SJSA1 (cell line): ENCODE data around the gene ZNF106. TPM values are rescaled to one million over a fixed set of nuclear protein-coding genes. Genes with fewer than 3 reads are reported as not detected.

ENCODE experiments used
- DNase-seq, 2 experiments: peaks; one replicate each; pipeline ENCODE4 v3.0.0-alpha.2; 2015 to 2020; ENCODE audit warnings: low spot score in 2 of 2, low read depth in 1 of 2
- H3K27ac ChIP-seq: fragments of 250-450 bp; sonication (Bioruptor Pico); 2 replicates; pipeline ENCODE4 v1.5.1; 2020; ENCODE audit warnings: mild to moderate bottlenecking, moderate library complexity
- H3K27me3 ChIP-seq: fragments of 250-450 bp; sonication (Bioruptor Pico); replicated peaks from 2 replicates; pipeline ENCODE4 v1.5.1; 2020; ENCODE audit warnings: mild to moderate bottlenecking, moderate library complexity
- H3K36me3 ChIP-seq: fragments of 250-450 bp; sonication (Bioruptor Pico); 2 replicates; pipeline ENCODE4 v1.5.1; 2020; ENCODE audit warnings: mild to moderate bottlenecking
- H3K4me1 ChIP-seq: fragments of 250-450 bp; sonication (Bioruptor Pico); replicated peaks from 2 replicates; pipeline ENCODE4 v1.6.1; 2021; ENCODE audit warnings: mild to moderate bottlenecking
- H3K4me3 ChIP-seq: fragments of 250-450 bp; sonication (Bioruptor Pico); 2 replicates; pipeline ENCODE4 v1.5.1; 2020; ENCODE audit warnings: mild to moderate bottlenecking
- H3K9me3 ChIP-seq: fragments of 250-450 bp; sonication (Bioruptor Pico); replicated peaks from 2 replicates; pipeline ENCODE4 v1.5.1; 2020; ENCODE audit warnings: mild to moderate bottlenecking
- total RNA-seq: library from RNA; depleted of rRNA; stranded (reverse); fragments of >200 nt; shearing (Covaris generic); gene quantifications from 2 replicates; pipeline ENCODE4 v1.2.3, GENCODE V29; 2014

The ZNF106 gene
- total RNA-seq, 1 experiment from 2014 or later: 61.6 TPM

GRCh38 chr15:42385980-42386700 lies 104.8 kb downstream of the ZNF106 start:
- Histone ChIP-seq H3K9me3 (no peaks in the 10 kb centered on the region), H3K4me3 (no peak overlapping the region), H3K4me1 (0 out of 2 replicates have a peak, but pooled peaks cover 3% of the 10 kb centered on the region), H3K36me3 (no peaks in the 10 kb centered on the region), H3K27ac (no peak overlapping the region), H3K27me3 (no peaks in the 10 kb centered on the region)
- DNase-seq: no peak

- no peaks in the 10 kb centered on the region for H3K9me3 ChIP-seq
- H3K27ac ChIP-seq: no peak overlapping the region
- no peaks in the 10 kb centered on the region for H3K27me3 ChIP-seq
- H3K36me3 ChIP-seq: no peaks in the 10 kb centered on the region
- H3K4me1 ChIP-seq: 0 out of 2 replicates have a peak, but pooled peaks cover 3% of the 10 kb centered on the region
- H3K4me3 ChIP-seq: no peak overlapping the region
- peak in 1 of 2 experiments; percentile 17 for DNase-seq
Observed at GRCh38 chr15:42385206-42385979, 105.5 kb downstream of the ZNF106 start.

GRCh38 chr15:42384597-42384996 lies 106.3 kb downstream of the ZNF106 start:
- H3K9me3 ChIP-seq: no peaks in the 10 kb centered on the region
- no peak for DNase-seq
- H3K36me3 ChIP-seq: no peaks in the 10 kb centered on the region
- 0 out of 2 replicates have a peak, but pooled peaks cover 3% of the 10 kb centered on the region for H3K4me1 ChIP-seq
- no peaks in the 10 kb centered on the region for H3K27me3 ChIP-seq
- H3K4me3 ChIP-seq: no peak overlapping the region
- no peak overlapping the region for H3K27ac ChIP-seq

DNA sequence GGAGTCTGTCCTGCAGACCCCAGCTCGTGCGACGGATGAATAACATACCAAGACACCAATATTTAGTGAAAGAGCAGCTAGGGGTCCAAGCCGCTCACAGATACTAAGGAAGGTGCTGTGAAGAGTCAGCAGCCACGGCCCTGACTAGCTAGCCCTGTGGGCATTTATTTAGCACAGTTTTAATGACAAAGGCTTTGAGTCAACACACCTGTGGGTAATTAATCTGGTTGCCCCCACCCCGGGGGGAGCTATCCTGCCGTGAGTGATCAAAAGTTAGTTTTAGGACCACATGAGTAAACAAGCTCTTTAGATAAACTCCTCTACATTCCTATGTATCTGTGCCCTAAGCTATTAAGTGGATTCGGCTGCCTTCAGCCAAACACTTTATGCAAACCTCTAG lies 112.9 kb downstream of the ZNF106 start:
- no peaks in the 10 kb centered on the region for H3K9me3 ChIP-seq
- H3K4me1 ChIP-seq: no peaks in the 10 kb centered on the region
- H3K27ac ChIP-seq: no peak overlapping the region
- no peak overlapping the region for H3K4me3 ChIP-seq
- H3K27me3 ChIP-seq: no peaks in the 10 kb centered on the region
- H3K36me3 ChIP-seq: no peaks in the 10 kb centered on the region
- no peak for DNase-seq

DNA sequence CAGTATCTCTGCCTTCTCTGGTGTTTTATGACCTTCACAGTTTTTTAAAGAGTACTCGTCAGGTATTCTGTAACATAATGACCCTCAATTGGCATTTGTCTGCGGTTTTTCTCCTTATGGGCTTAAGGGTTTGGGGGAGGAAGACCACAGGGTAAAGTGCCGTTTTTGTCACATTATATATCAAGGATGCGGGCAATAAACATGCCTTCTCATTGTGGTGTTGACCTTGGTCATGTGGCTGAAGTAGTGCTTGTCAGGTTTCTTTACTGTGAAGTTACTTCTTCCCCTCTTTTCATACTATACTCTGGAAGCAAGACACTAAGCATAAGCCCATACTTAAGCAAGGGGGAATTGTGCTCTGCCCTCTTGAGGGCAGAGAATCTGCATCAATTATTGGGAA lies 115.0 kb downstream of the ZNF106 start:
- Histone ChIP-seq H3K9me3 (no peaks in the 10 kb centered on the region), H3K27me3 (no peaks in the 10 kb centered on the region), H3K36me3 (no peaks in the 10 kb centered on the region), H3K4me3 (no peak overlapping the region), H3K4me1 (no peaks in the 10 kb centered on the region), H3K27ac (no peak overlapping the region)
- no peak for DNase-seq

DNA sequence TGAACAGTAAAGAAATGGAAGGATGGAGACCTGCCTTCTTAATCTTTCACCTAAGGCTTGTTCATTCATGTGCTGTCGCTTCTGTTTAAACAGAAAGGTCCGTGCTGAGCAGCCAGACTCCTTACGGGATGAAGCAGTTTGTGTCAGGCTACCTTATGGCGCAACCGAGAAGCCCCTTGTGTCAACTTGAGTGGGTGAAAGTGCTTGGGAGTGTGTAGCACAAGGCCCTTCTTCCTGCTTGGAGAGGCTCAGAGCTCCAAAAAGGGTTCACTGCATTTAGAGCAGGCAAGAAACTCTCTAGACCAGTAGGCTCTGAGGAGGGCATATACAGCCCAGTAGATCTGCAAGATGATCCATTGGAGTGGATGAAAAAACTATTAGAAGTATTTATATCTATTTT lies 115.7 kb downstream of the ZNF106 start:
- Histone ChIP-seq H3K27me3 (no peaks in the 10 kb centered on the region), H3K27ac (no peak overlapping the region), H3K36me3 (no peaks in the 10 kb centered on the region), H3K4me1 (no peaks in the 10 kb centered on the region), H3K9me3 (no peaks in the 10 kb centered on the region), H3K4me3 (no peak overlapping the region)
- DNase-seq: no peak

GRCh38 chr15:42374810-42375209 lies 116.1 kb downstream of the ZNF106 start:
- H3K9me3 ChIP-seq: no peaks in the 10 kb centered on the region
- no peaks in the 10 kb centered on the region for H3K27me3 ChIP-seq
- H3K4me3 ChIP-seq: no peak overlapping the region
- H3K36me3 ChIP-seq: no peaks in the 10 kb centered on the region
- H3K4me1 ChIP-seq: no peaks in the 10 kb centered on the region
- no peak overlapping the region for H3K27ac ChIP-seq
- DNase-seq: no peak

GRCh38 chr15:42373936-42374335 lies 117.0 kb downstream of the ZNF106 start:
- H3K27ac ChIP-seq: no peak overlapping the region
- no peaks in the 10 kb centered on the region for H3K9me3 ChIP-seq
- no peak for DNase-seq
- H3K36me3 ChIP-seq: no peaks in the 10 kb centered on the region
- no peaks in the 10 kb centered on the region for H3K4me1 ChIP-seq
- H3K4me3 ChIP-seq: no peak overlapping the region
- no peaks in the 10 kb centered on the region for H3K27me3 ChIP-seq

DNA sequence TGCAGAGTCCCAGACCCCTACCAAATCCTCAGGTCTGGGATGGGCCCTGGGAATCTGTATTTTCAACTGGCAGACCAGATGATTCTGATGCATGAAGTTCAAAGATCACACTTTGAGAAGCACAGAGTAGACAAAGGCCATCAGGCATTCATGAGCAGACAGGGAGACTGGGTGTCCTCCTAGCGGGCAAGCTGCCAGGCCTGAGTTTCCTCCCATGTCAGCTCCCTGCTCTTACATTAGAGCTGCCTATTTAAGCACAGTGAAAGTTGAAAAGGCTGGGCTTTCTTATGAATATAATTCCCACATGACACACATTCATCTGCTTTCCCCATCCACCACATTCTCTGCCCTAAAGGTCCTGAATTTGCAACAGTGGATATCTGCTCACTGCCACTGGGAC lies 117.7 kb downstream of the ZNF106 start:
- Histone ChIP-seq H3K4me3 (no peak overlapping the region), H3K27ac (no peak overlapping the region), H3K4me1 (no peaks in the 10 kb centered on the region), H3K27me3 (no peaks in the 10 kb centered on the region), H3K9me3 (no peaks in the 10 kb centered on the region), H3K36me3 (no peaks in the 10 kb centered on the region)
- no peak for DNase-seq

DNA sequence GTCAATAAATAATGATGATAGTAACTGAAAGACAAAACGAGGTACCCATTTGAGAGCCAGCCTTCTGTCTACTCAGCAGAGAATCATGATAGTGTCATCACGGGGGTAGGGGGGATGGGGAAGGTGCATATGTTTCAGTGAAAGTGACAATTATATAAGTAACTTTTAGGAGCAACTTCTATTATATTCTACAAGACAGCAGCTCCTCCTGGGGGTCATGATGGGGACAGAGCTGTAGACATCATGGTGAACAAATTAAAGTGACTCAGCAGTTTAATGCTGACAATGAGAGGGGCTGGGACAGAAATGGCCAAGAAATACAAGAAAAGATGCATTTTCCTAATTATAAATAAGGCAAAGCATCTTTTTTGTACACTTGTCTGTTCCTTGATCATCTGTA lies 119.8 kb downstream of the ZNF106 start:
- no peaks in the 10 kb centered on the region for H3K9me3 ChIP-seq
- H3K4me3 ChIP-seq: no peak overlapping the region
- DNase-seq: no peak
- no peaks in the 10 kb centered on the region for H3K27me3 ChIP-seq
- no peak overlapping the region for H3K27ac ChIP-seq
- no peaks in the 10 kb centered on the region for H3K36me3 ChIP-seq
- no peaks in the 10 kb centered on the region for H3K4me1 ChIP-seq

DNA sequence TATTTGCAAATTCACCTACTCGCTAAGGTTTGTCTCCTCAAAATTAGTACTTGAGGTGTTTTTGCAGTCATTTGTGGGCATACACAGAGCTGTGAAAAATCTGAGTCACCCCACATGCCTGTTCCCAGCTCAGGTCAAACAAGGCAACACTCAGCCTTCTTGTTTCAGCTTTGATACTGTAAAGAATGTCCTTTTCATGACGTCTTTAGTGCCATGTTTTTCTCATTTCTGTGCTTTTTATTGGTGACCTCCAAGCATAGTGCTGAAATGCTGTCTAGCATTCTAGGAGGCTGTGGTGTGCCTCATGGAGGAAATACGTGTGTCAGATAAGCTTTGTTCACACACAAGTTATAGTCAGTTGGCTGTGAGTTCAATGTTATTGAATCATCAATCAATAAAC lies 122.8 kb downstream of the ZNF106 start:
- Histone ChIP-seq H3K4me1 (no peaks in the 10 kb centered on the region), H3K27me3 (no peaks in the 10 kb centered on the region), H3K36me3 (no peaks in the 10 kb centered on the region), H3K27ac (no peak overlapping the region), H3K4me3 (no peak overlapping the region), H3K9me3 (no peaks in the 10 kb centered on the region)
- no peak for DNase-seq

DNA sequence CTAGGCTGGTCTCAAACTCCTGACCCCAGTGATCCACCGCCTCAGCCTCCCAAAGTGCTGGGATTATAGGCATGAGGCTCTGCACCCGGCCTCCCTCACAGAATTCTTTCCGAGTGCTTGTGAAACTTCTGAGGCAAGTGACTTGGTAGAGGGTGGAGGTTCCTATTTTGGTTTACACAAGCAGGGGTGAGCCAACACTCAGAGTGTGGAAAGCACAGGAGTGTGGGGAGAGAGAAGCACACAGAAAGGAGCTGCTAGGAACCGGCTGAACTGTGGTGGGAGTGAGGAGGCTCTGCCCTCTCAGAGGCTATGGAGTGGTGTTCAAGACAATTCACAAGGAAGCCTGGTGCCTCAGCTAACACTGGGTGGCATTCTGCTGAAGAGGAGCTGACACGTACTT lies 123.9 kb downstream of the ZNF106 start:
- H3K27ac ChIP-seq: no peak overlapping the region
- H3K4me3 ChIP-seq: no peak overlapping the region
- DNase-seq: no peak
- no peaks in the 10 kb centered on the region for H3K4me1 ChIP-seq
- H3K27me3 ChIP-seq: no peaks in the 10 kb centered on the region
- H3K36me3 ChIP-seq: no peaks in the 10 kb centered on the region
- H3K9me3 ChIP-seq: no peaks in the 10 kb centered on the region

GRCh38 chr15:42365921-42366550 lies 124.9 kb downstream of the ZNF106 start:
- H3K27me3 ChIP-seq: no peaks in the 10 kb centered on the region
- no peak overlapping the region for H3K27ac ChIP-seq
- H3K4me3 ChIP-seq: no peak overlapping the region
- H3K4me1 ChIP-seq: no peaks in the 10 kb centered on the region
- no peaks in the 10 kb centered on the region for H3K9me3 ChIP-seq
- DNase-seq: no peak
- H3K36me3 ChIP-seq: no peaks in the 10 kb centered on the region

GRCh38 chr15:42364529-42364928 lies 126.4 kb downstream of the ZNF106 start:
- DNase-seq: no peak
- no peaks in the 10 kb centered on the region for H3K36me3 ChIP-seq

More at GRCh38 chr15:42364529-42364928, 126.4 kb downstream of the ZNF106 start:
- no peak overlapping the region for H3K4me3 ChIP-seq
- H3K4me1 ChIP-seq: no peaks in the 10 kb centered on the region
- no peaks in the 10 kb centered on the region for H3K9me3 ChIP-seq
- no peaks in the 10 kb centered on the region for H3K27me3 ChIP-seq
- H3K27ac ChIP-seq: no peak overlapping the region
